ENCODE results near the gene KCNQ1.

KCNQ1 gene

DNA sequence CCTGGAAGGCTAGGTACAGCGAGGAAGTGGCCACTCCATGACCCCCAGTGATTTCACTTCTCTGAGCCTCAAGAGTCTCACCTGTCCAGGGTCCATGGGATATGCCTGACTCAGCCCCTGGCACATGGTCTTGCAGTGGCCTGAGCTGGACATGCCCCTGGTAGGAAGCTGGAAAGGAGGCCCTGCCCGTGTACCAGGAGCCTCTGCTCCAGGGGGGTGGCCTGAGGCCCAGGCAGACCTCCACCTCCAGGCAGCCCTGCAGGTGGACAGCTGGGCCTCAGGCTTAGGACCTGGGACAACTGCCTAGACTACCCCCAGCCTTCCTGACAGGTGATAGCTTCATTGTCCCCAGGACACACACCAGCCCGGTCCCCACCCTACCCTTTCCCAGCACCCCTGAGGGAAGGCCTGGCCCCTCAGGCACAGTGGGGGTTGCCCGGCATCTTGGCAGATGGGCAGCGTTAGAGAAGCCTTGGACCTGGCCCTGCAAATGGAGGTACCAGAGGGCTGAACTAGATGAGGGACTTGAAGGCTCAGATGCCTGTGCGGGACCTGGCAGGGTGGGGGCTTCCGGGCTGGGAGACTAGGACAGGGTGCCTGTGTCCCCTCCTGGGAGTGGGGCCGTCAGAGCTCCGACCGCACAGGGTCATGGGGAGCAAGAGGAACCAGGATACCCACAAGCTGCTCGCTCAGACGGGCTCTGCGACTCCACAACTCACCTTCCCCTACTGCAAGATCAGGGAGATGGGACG, 387.1 kb downstream of the KCNQ1 start:
- DNase-seq = no peak
- no peak for TF ChIP-seq EZH2 (IDR thresholded peaks at IDR 0.05; ENCODE audit: borderline replicate concordance, low read depth, low read length, severe bottlenecking)
- TF ChIP-seq, protein P1, sequence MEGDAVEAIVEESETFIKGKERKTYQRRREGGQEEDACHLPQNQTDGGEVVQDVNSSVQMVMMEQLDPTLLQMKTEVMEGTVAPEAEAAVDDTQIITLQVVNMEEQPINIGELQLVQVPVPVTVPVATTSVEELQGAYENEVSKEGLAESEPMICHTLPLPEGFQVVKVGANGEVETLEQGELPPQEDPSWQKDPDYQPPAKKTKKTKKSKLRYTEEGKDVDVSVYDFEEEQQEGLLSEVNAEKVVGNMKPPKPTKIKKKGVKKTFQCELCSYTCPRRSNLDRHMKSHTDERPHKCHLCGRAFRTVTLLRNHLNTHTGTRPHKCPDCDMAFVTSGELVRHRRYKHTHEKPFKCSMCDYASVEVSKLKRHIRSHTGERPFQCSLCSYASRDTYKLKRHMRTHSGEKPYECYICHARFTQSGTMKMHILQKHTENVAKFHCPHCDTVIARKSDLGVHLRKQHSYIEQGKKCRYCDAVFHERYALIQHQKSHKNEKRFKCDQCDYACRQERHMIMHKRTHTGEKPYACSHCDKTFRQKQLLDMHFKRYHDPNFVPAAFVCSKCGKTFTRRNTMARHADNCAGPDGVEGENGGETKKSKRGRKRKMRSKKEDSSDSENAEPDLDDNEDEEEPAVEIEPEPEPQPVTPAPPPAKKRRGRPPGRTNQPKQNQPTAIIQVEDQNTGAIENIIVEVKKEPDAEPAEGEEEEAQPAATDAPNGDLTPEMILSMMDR (IDR thresholded peaks at IDR 0.05; ENCODE audit: borderline replicate concordance, extremely low read depth, low read length, poor library complexity, severe bottlenecking) = no peak
- Histone ChIP-seq H4K20me1 (ENCODE audit: insufficient read depth, low read length) (peaks cover 4% of the 10 kb centered on the region), H3K4me3 (ENCODE audit: low read depth in 1 of 2, low read length in 2 of 2) (no peak overlapping the region), H3K79me2 (ENCODE audit: insufficient read depth, low read length) (no peaks in the 10 kb centered on the region), H3K9me3 (ENCODE audit: insufficient read depth, low read length, severe bottlenecking) (peaks cover 9% of the 10 kb centered on the region), H3K27ac (ENCODE audit: low read length) (no peak overlapping the region), H3K4me2 (ENCODE audit: insufficient read depth, low read length) (no peak overlapping the region), H3K36me3 (ENCODE audit: insufficient read depth, low read length) (no peaks in the 10 kb centered on the region), H3K4me1 (ENCODE audit: insufficient read depth, low read length) (no peaks in the 10 kb centered on the region), H3K9ac (ENCODE audit: low read depth, low read length) (no peak overlapping the region), H2AFZ (ENCODE audit: low read depth, low read length) (no peak overlapping the region), H3K27me3 (ENCODE audit: insufficient read depth, low read length, poor library complexity) (no peaks in the 10 kb centered on the region)
- ATAC-seq (ENCODE audit: insufficient read depth, low read depth) = no peak

DNA sequence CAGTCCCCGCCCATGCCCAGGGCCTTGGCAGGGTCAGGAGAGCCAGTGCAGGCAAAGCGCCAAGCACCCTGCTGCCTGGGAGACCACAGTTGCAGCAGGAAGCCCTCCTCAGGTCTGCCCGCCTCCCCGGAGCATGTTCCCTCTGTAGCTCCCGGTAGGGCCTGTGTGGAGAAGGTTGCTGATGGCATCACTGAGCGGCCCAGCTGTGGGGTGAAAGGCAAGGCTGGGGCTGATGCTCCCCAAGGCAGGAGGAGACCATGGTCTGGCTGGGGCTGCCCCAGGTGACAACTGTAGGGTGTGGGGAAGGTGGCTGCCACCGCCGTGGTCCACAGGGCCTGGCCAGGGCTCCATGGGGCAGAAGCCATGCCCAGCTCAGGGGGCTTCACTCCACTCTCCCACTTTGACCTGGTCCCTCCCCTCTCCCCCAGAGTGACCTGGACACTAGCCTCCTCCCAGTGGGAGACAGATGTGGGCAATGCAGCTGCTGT, 387.8 kb downstream of the KCNQ1 start:
- Histone ChIP-seq H3K27me3 (ENCODE audit: insufficient read depth, low read length, poor library complexity) (no peaks in the 10 kb centered on the region), H3K27ac (ENCODE audit: low read length) (no peak overlapping the region)
- DNase-seq = no peak

DNA sequence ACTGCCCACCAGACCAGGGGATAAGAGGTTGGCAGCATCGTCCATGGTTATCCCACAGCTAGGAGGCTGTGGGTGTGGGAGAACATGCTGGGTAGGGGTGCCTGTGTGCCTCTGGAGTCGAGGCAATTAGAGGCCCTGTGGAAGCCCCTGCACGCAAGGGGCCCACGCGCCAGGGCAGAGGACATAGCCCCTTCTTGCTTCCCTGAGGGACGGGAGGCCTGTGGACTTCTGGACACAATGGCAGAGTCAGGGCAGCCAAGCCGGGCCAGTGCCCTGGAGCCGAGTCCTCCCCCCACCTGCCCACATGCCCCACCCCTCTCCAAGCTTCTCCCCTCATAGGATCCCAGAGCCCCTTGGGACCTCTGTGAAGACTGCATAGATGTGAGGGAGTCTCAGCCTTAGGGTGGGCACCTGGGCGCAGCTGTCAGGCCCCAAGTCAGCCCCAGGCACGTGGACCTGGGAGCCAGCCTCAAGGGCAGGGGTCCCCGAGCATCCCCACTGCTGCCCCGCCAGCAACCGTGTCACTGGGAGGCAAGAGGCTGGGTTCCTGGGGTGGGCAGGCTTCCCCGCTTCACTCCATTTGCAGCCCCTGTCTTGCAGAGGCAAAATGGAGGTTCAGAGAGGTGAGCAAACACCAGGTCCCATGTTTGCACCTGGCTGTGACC, 388.4 kb downstream of the KCNQ1 start:
- peaks cover 4% of the 10 kb centered on the region for H4K20me1 ChIP-seq (ENCODE audit: insufficient read depth, low read length)
- ATAC-seq (ENCODE audit: insufficient read depth, low read depth) (no peak), DNase-seq (no peak)
- H3K9ac ChIP-seq (ENCODE audit: low read depth, low read length) = no peak overlapping the region
- H2AFZ ChIP-seq (ENCODE audit: low read depth, low read length) = no peak overlapping the region
- H3K4me1 ChIP-seq (ENCODE audit: insufficient read depth, low read length) = no peaks in the 10 kb centered on the region
- peaks cover 9% of the 10 kb centered on the region for H3K9me3 ChIP-seq (ENCODE audit: insufficient read depth, low read length, severe bottlenecking)
- no peak for TF ChIP-seq EZH2 (IDR thresholded peaks at IDR 0.05; ENCODE audit: borderline replicate concordance, low read depth, low read length, severe bottlenecking)
- TF ChIP-seq, protein P1 (IDR thresholded peaks at IDR 0.05; ENCODE audit: borderline replicate concordance, extremely low read depth, low read length, poor library complexity, severe bottlenecking) = no peak
- no peaks in the 10 kb centered on the region for H3K79me2 ChIP-seq (ENCODE audit: insufficient read depth, low read length)
- H3K27ac ChIP-seq (ENCODE audit: low read length) = no peak overlapping the region
- H3K27me3 ChIP-seq (ENCODE audit: insufficient read depth, low read length, poor library complexity) = no peaks in the 10 kb centered on the region
- H3K36me3 ChIP-seq (ENCODE audit: insufficient read depth, low read length) = no peaks in the 10 kb centered on the region
- H3K4me2 ChIP-seq (ENCODE audit: insufficient read depth, low read length) = no peak overlapping the region
- no peak overlapping the region for H3K4me3 ChIP-seq (ENCODE audit: low read depth in 1 of 2, low read length in 2 of 2)

More for the DNA sequence above, 387.8 kb downstream of the KCNQ1 start:
- H4K20me1 ChIP-seq (ENCODE audit: insufficient read depth, low read length) = peaks cover 4% of the 10 kb centered on the region
- no peaks in the 10 kb centered on the region for H3K36me3 ChIP-seq (ENCODE audit: insufficient read depth, low read length)
- H3K79me2 ChIP-seq (ENCODE audit: insufficient read depth, low read length) = no peaks in the 10 kb centered on the region
- H3K4me1 ChIP-seq (ENCODE audit: insufficient read depth, low read length) = no peaks in the 10 kb centered on the region
- peaks cover 9% of the 10 kb centered on the region for H3K9me3 ChIP-seq (ENCODE audit: insufficient read depth, low read length, severe bottlenecking)
- no peak overlapping the region for H3K9ac ChIP-seq (ENCODE audit: low read depth, low read length)
- TF ChIP-seq EZH2 (IDR thresholded peaks at IDR 0.05; ENCODE audit: borderline replicate concordance, low read depth, low read length, severe bottlenecking) = no peak
- TF ChIP-seq, protein P1 (IDR thresholded peaks at IDR 0.05; ENCODE audit: borderline replicate concordance, extremely low read depth, low read length, poor library complexity, severe bottlenecking) = no peak
- H2AFZ ChIP-seq (ENCODE audit: low read depth, low read length) = no peak overlapping the region
- H3K4me2 ChIP-seq (ENCODE audit: insufficient read depth, low read length) = no peak overlapping the region
- no peak for ATAC-seq (ENCODE audit: insufficient read depth, low read depth)
- no peak overlapping the region for H3K4me3 ChIP-seq (ENCODE audit: low read depth in 1 of 2, low read length in 2 of 2)
